H1 (cell line): Measurements from ENCODE around the gene CSRNP3. TPM values are rescaled to one million over a fixed set of nuclear protein-coding genes. Genes with fewer than 3 reads are reported as not detected.

Experiments
- CTCF ChIA-PET: fragments of 300-600 bp; sonication (Branson Sonifier 250); formaldehyde crosslinking; loops from one replicate; lab custom pipeline; 2021; ENCODE audit not compliant: partially characterized antibody; lab: Charles Lee
- POLR2A ChIA-PET: fragments of 300-600 bp; sonication (Branson Sonifier 250); formaldehyde crosslinking; loops from one replicate; lab custom pipeline; 2021; ENCODE audit warnings: inconsistent platforms; ENCODE audit not compliant: partially characterized antibody; lab: Charles Lee
- DNase-seq, 2 experiments: peaks; one replicate each; pipeline versions ENCODE4 v3.0.0 to v3.0.0-alpha.2; 2010 to 2022; ENCODE audit warnings: low spot score in 2 of 2, low read depth in 1 of 2, mixed read lengths in 1 of 2
- FAIRE-seq: peaks from 2 replicates; lab custom pipeline; 2011; peaks lifted over from hg19 to GRCh38; lab: Jason Lieb, UNC
- H2AFZ ChIP-seq: 2 replicates; pipeline ENCODE4 v1.8.1; 2012; ENCODE audit warnings: low read length, inconsistent platforms
- H2AK5ac ChIP-seq: 2 replicates; pipeline ENCODE4 v1.6.1; 2013; ENCODE audit warnings: low read depth, low read length
- H2BK120ac ChIP-seq: replicated peaks from 2 replicates; pipeline ENCODE3; 2013; ENCODE audit warnings: low read depth, low read length, inconsistent platforms
- H2BK12ac ChIP-seq: 2 replicates; pipeline ENCODE4 v1.6.1; 2013; ENCODE audit warnings: low read depth, low read length
- H2BK15ac ChIP-seq: 2 replicates; pipeline ENCODE4 v1.6.1; 2013; ENCODE audit warnings: low read length
- H2BK20ac ChIP-seq: 2 replicates; pipeline ENCODE4 v1.6.1; 2013; ENCODE audit warnings: low read length
- H2BK5ac ChIP-seq: 2 replicates; pipeline ENCODE4 v1.6.1; 2013; ENCODE audit warnings: low read depth, low read length
- H3K14ac ChIP-seq: 2 replicates; pipeline ENCODE4 v1.6.1; 2013; ENCODE audit warnings: inconsistent platforms; ENCODE audit not compliant: insufficient read length
- H3K18ac ChIP-seq: 2 replicates; pipeline ENCODE4 v1.6.1; 2013; ENCODE audit warnings: low read length; ENCODE audit errors: extremely low read depth
- H3K23ac ChIP-seq: 2 replicates; pipeline ENCODE4 v1.6.1; 2013; ENCODE audit warnings: inconsistent platforms; ENCODE audit not compliant: insufficient read length
- H3K23me2 ChIP-seq: 2 replicates; pipeline ENCODE4 v1.6.1; 2013; ENCODE audit warnings: low read depth, low read length
- H3K27ac ChIP-seq: 2 replicates; pipeline ENCODE4 v1.6.1; 2011; ENCODE audit warnings: low read depth, low read length, inconsistent platforms
- H3K27me3 ChIP-seq, 4 experiments: replicated peaks in 1 of 4; 1 replicate in 1 of 4; 2 replicates in 3 of 4; pipeline versions ENCODE4 v1.6.1 to v1.8.1; 2011 to 2013; ENCODE audit warnings: low read length in 3 of 4, mild to moderate bottlenecking in 3 of 4, inconsistent platforms in 2 of 4, mixed read lengths in 2 of 4, moderate library complexity in 1 of 4; ENCODE audit not compliant: control insufficient read depth in 3 of 4, insufficient read depth in 3 of 4; ENCODE audit errors: extremely low read depth in 1 of 4
- H3K36me3 ChIP-seq, 4 experiments: 2 replicates each; pipeline versions ENCODE4 v1.6.1 to v1.8.1; 2011 to 2013; ENCODE audit warnings: mild to moderate bottlenecking in 4 of 4, low read length in 3 of 4, moderate library complexity in 2 of 4, control low read depth in 1 of 4, inconsistent platforms in 1 of 4; ENCODE audit not compliant: insufficient read depth in 4 of 4, control insufficient read depth in 2 of 4
- H3K4ac ChIP-seq: replicated peaks from 2 replicates; pipeline ENCODE3; 2013; ENCODE audit warnings: low read length, low read depth, mixed read lengths, inconsistent platforms; ENCODE audit not compliant: insufficient read length
- H3K4me1 ChIP-seq, 4 experiments: replicated peaks in 1 of 4; 1 replicate in 1 of 4; 2 replicates in 3 of 4; pipeline versions ENCODE4 v1.6.1 to v1.8.1; 2011 to 2013; ENCODE audit warnings: low read length in 3 of 4, inconsistent platforms in 2 of 4, mixed read lengths in 1 of 4; ENCODE audit not compliant: insufficient read depth in 4 of 4, control insufficient read depth in 3 of 4
- H3K4me2 ChIP-seq, 2 experiments: 2 replicates each; pipeline versions ENCODE4 v1.6.1 to v1.8.1; 2011 to 2013; ENCODE audit warnings: low read depth in 2 of 2, low read length in 2 of 2, control low read depth in 1 of 2, inconsistent platforms in 1 of 2, mild to moderate bottlenecking in 1 of 2; ENCODE audit not compliant: insufficient read depth in 1 of 2
- H3K4me3 ChIP-seq, 4 experiments: fragments of 200-600, 300-600 bp in 1 of 4; sonication (generic), shearing (Covaris generic), sonication (Bioruptor Twin) in 1 of 4; 2 replicates each; pipeline versions ENCODE4 v1.5.1 to v1.8.1; 2011 to 2016; ENCODE audit warnings: low read length in 4 of 4, low read depth in 3 of 4, control low read depth in 2 of 4, inconsistent platforms in 2 of 4, mild to moderate bottlenecking in 2 of 4, mixed read lengths in 1 of 4, moderate library complexity in 1 of 4; ENCODE audit not compliant: insufficient read depth in 2 of 4; ENCODE audit errors: extremely low read depth in 1 of 4
- H3K56ac ChIP-seq: replicated peaks from 2 replicates; pipeline ENCODE3; 2013; ENCODE audit warnings: low read depth, mild to moderate bottlenecking, mixed read lengths, low read length, inconsistent platforms; ENCODE audit not compliant: insufficient read length
- H3K79me1 ChIP-seq: 2 replicates; pipeline ENCODE4 v1.6.1; 2013; ENCODE audit warnings: low read depth, low read length, control low read depth
- H3K79me2 ChIP-seq, 2 experiments: 2 replicates each; pipeline versions ENCODE4 v1.6.1 to v1.8.1; 2012 to 2013; ENCODE audit warnings: low read length in 2 of 2, mild to moderate bottlenecking in 2 of 2, inconsistent platforms in 1 of 2; ENCODE audit not compliant: insufficient read depth in 2 of 2, control insufficient read depth in 1 of 2
- H3K9ac ChIP-seq, 4 experiments: replicated peaks in 1 of 4; 1 replicate in 1 of 4; 2 replicates in 3 of 4; pipeline versions ENCODE4 v1.6.1 to v1.8.1; 2011 to 2013; ENCODE audit warnings: low read depth in 3 of 4, low read length in 3 of 4, control low read depth in 2 of 4, mild to moderate bottlenecking in 2 of 4, moderate library complexity in 2 of 4, inconsistent platforms in 1 of 4; ENCODE audit errors: extremely low read depth in 1 of 4
- H3K9me3 ChIP-seq, 2 experiments: 2 replicates each; pipeline versions ENCODE4 v1.6.1 to v1.8.1; 2012 to 2013; ENCODE audit warnings: mild to moderate bottlenecking in 2 of 2, moderate library complexity in 2 of 2, control low read depth in 1 of 2, inconsistent platforms in 1 of 2, low read depth in 1 of 2, low read length in 1 of 2, mixed read lengths in 1 of 2; ENCODE audit not compliant: insufficient read depth in 2 of 2
- H4K20me1 ChIP-seq, 2 experiments: replicated peaks in 1 of 2; 2 replicates each; pipeline versions ENCODE3 to v1.8.1; 2011 to 2013; ENCODE audit warnings: inconsistent platforms in 2 of 2, low read length in 2 of 2, mild to moderate bottlenecking in 1 of 2; ENCODE audit not compliant: insufficient read depth in 2 of 2, control insufficient read depth in 1 of 2
- H4K5ac ChIP-seq: 2 replicates; pipeline ENCODE4 v1.6.1; 2013; ENCODE audit warnings: low read length, low read depth, mixed read lengths, inconsistent platforms; ENCODE audit not compliant: insufficient read length
- H4K8ac ChIP-seq: 2 replicates; pipeline ENCODE4 v1.8.0; 2013; ENCODE audit warnings: mild to moderate bottlenecking, moderate library complexity, low read length, inconsistent platforms; ENCODE audit not compliant: insufficient read depth; ENCODE audit errors: extremely low read depth
- H4K91ac ChIP-seq: replicated peaks from 2 replicates; pipeline ENCODE3; 2013; ENCODE audit warnings: low read length, mixed read lengths, inconsistent platforms; ENCODE audit not compliant: insufficient read length
- ATF3 ChIP-seq: IDR thresholded peaks from 2 replicates; pipeline ENCODE4 v1.6.1; 2011; ENCODE audit warnings: low read depth, mild to moderate bottlenecking, low read length; ENCODE audit not compliant: insufficient read depth
- BRCA1 ChIP-seq: IDR thresholded peaks from 2 replicates; pipeline ENCODE4 v1.6.1; 2012; ENCODE audit warnings: low read depth, low read length, improper control_type of control experiment
- CBX8 ChIP-seq: fragments of 300-800, 300-1000 bp; sonication (generic); IDR thresholded peaks from 2 replicates; pipeline ENCODE4 v1.7.1; 2016; ENCODE audit warnings: low read depth, low read length, borderline replicate concordance
- MAX ChIP-seq: IDR thresholded peaks from 2 replicates; pipeline ENCODE4 v1.6.1; 2012; ENCODE audit warnings: inconsistent platforms
- POLR2AphosphoS5 ChIP-seq: IDR thresholded peaks from 2 replicates; pipeline ENCODE4 v1.6.1; 2011; ENCODE audit warnings: low read depth, low read length
- RFX5 ChIP-seq: IDR thresholded peaks from 2 replicates; pipeline ENCODE4 v1.6.1; 2011; ENCODE audit warnings: low read depth, low read length, improper control_type of control experiment, borderline replicate concordance
- SP2 ChIP-seq: IDR thresholded peaks from 2 replicates; pipeline ENCODE4 v1.6.1; 2012; ENCODE audit warnings: mild to moderate bottlenecking, low read length, inconsistent platforms
- TCF12 ChIP-seq: IDR thresholded peaks from 2 replicates; pipeline ENCODE4 v1.6.1; 2011; ENCODE audit warnings: low read depth, mild to moderate bottlenecking, low read length
- USF2 ChIP-seq: IDR thresholded peaks from 2 replicates; pipeline ENCODE4 v1.6.1; 2011; ENCODE audit warnings: low read length, improper control_type of control experiment
- ZNF274 ChIP-seq: IDR thresholded peaks from 2 replicates; pipeline ENCODE4 v1.7.0; 2012; ENCODE audit warnings: low read length, borderline replicate concordance; ENCODE audit errors: extremely low read depth
- WGBS, 2 experiments: shearing (Covaris generic) in 1 of 2; methylation state at CpG; one replicate each; pipeline versions ENCODE4 v1.1.6 to v1.1.7; 2013 to 2015; ENCODE audit warnings: low lambda C conversion rate in 2 of 2, mixed read lengths in 2 of 2, inconsistent platforms in 1 of 2, low coverage in 1 of 2, missing lambda C conversion rate in 1 of 2; ENCODE audit not compliant: insufficient replicate concordance in 2 of 2, insufficient coverage in 1 of 2, insufficient read length in 1 of 2; ENCODE audit errors: extremely low coverage in 1 of 2, missing lambda C conversion rate in 1 of 2; 5-methylcytosine and 5-hydroxymethylcytosine counted together
- polyA plus RNA-seq, 7 experiments: library from polyadenylated mRNA; depleted of rRNA in 3 of 7; stranded (reverse) in 5 of 7; unstranded in 2 of 7; fragments of >200 nt in 5 of 7; fragments of 200-250 nt in 2 of 7; gene quantifications; 1 replicate in 5 of 7; 2 replicates in 1 of 7; 4 replicates in 1 of 7; pipeline versions ENCODE4 v1.2.1 to v1.2.3, GENCODE V29; 2011 to 2013; ENCODE audit warnings: missing spikeins in 2 of 7, mixed read lengths in 2 of 7
- total RNA-seq: library from RNA; stranded (reverse); fragmentation: NEBNext Ultra II Directional; extraction: Animal tissue kit (Norgen Biotek cat#: 25700); gene quantifications from 2 replicates; pipeline ENCODE4 v1.2.1, GENCODE V29; 2021

The CSRNP3 gene
- total and polyA plus RNA-seq, 2 of the 8 experiments (the other 6 are each of a cell fraction or from before 2014, with no cell fraction given): 1.3 to 6.5 TPM

- Histone ChIP-seq H3K27me3 (no peaks in the 10 kb centered on the region), H3K18ac (no peak overlapping the region), H3K36me3 (peaks cover 0 to 6% (median 2%) of the 10 kb centered on the region in 4 experiments; a peak in 2 of 8 replicates), H3K4me1 (no peaks in the 10 kb centered on the region), H4K20me1 (no peaks in the 10 kb centered on the region), H2BK15ac (no peak overlapping the region), H2BK12ac (no peak overlapping the region), H2BK5ac (no peak overlapping the region; the same call in 1 of the 2 replicates), H3K56ac (no peak overlapping the region), H4K5ac (no peak overlapping the region), H3K23me2 (no peaks in the 10 kb centered on the region), H2AK5ac (no peak overlapping the region), H4K91ac (no peak overlapping the region), H3K9me3 (peaks cover 12 to 16% of the 10 kb centered on the region in 2 experiments; a peak in 3 of 4 replicates), H2BK120ac (no peak overlapping the region), H3K9ac (no peak overlapping the region), H2AFZ (no peak overlapping the region), H3K27ac (no peak overlapping the region), H3K14ac (no peak overlapping the region), H4K8ac (no peak overlapping the region), H3K23ac (no peak overlapping the region), H2BK20ac (no peak overlapping the region), H3K4ac (no peak overlapping the region), H3K4me3 (no peak overlapping the region), H3K79me1 (no peaks in the 10 kb centered on the region), H3K4me2 (no peak overlapping the region), H3K79me2 (no peaks in the 10 kb centered on the region)
- DNase-seq (no peak), FAIRE-seq (no peak)
- POLR2A ChIA-PET: no interaction called here
- TF ChIP-seq BRCA1: no peak
- no peak for TF ChIP-seq RFX5
- TF ChIP-seq ZNF274: no peak
- TF ChIP-seq MAX: no peak
- TF ChIP-seq TCF12: no peak
- TF ChIP-seq ATF3: no peak
- TF ChIP-seq USF2: no peak
- TF ChIP-seq POLR2AphosphoS5: no peak
- no peak for TF ChIP-seq SP2
- no peak for TF ChIP-seq CBX8
- CTCF ChIA-PET: interaction anchor here (0.9 kb wide), 1 partner anchor 10 kb away, joined by 3 read pairs; no protein-coding TSS in a partner anchor
- WGBS, 2 experiments: 91% methylated on average over 6 of the region's 6 CpGs; no CpG with 5 or more reads in 1 of the 2 experiments
Observed at GRCh38 chr2:165594935-165595255, 125.4 kb downstream of the CSRNP3 start.
